A549 (cell line): Measurements from ENCODE around the gene KLF4.

Experiments used
- EP300 ChIP-seq, 2 experiments: fragments of >200 bp; sonication (Bioruptor Twin); formaldehyde crosslinking; IDR thresholded peaks; 2 replicates in 1 of 2; 3 replicates in 1 of 2; pipeline ENCODE4 v1.6.1; 2016 to 2017
- HOXB5 ChIP-seq: fragments of 250-450 bp; sonication (Bioruptor Pico); IDR thresholded peaks from 2 replicates; pipeline ENCODE4 v1.5.0; 2020; ENCODE audit warnings: mild to moderate bottlenecking, moderate library complexity
- JUNB ChIP-seq: fragments of >200 bp; sonication (Bioruptor Twin); formaldehyde crosslinking; IDR thresholded peaks from 2 replicates; pipeline ENCODE4 v1.6.1; 2016
- MYC ChIP-seq: IDR thresholded peaks from 2 replicates; pipeline ENCODE4 v1.6.1; 2012; ENCODE audit warnings: mild to moderate bottlenecking, inconsistent platforms, low read length, improper control_type of control experiment, borderline replicate concordance
- POLR2A ChIP-seq: IDR thresholded peaks from 2 replicates; pipeline ENCODE4 v1.6.1; 2012; ENCODE audit warnings: mild to moderate bottlenecking, low read length
- POLR2AphosphoS2 ChIP-seq: conservative IDR thresholded peaks from 2 replicates; pipeline ENCODE4 v1.6.1; 2012; ENCODE audit warnings: low read length, improper control_type of control experiment, inconsistent platforms
- SMC3 ChIP-seq: fragments of >200 bp; sonication (Bioruptor Twin); formaldehyde crosslinking; IDR thresholded peaks from 3 replicates; pipeline ENCODE4 v1.6.1; 2018; ENCODE audit warnings: inconsistent platforms
- TP53 ChIP-seq: fragments of 250-450 bp; sonication (Bioruptor Pico); IDR thresholded peaks from 2 replicates; pipeline ENCODE4 v1.5.0; 2021; ENCODE audit warnings: mild to moderate bottlenecking, moderate library complexity
- TF ChIP-seq, protein P1 (sequence below): fragments of >200 bp; sonication (Bioruptor Twin); formaldehyde crosslinking; IDR thresholded peaks from 3 replicates; pipeline ENCODE4 v1.5.1; 2016
- TF ChIP-seq, protein P2 (sequence below): IDR thresholded peaks from 2 replicates; pipeline ENCODE4 v1.6.1; 2012; ENCODE audit warnings: low read depth, borderline replicate concordance
- TF ChIP-seq, protein P3 (sequence below): fragments of 200-600 bp; sonication (generic); IDR thresholded peaks from 2 replicates; pipeline ENCODE4 v1.6.1; 2016; ENCODE audit warnings: antibody characterized with exemption, mild to moderate bottlenecking, moderate library complexity

DNA sequence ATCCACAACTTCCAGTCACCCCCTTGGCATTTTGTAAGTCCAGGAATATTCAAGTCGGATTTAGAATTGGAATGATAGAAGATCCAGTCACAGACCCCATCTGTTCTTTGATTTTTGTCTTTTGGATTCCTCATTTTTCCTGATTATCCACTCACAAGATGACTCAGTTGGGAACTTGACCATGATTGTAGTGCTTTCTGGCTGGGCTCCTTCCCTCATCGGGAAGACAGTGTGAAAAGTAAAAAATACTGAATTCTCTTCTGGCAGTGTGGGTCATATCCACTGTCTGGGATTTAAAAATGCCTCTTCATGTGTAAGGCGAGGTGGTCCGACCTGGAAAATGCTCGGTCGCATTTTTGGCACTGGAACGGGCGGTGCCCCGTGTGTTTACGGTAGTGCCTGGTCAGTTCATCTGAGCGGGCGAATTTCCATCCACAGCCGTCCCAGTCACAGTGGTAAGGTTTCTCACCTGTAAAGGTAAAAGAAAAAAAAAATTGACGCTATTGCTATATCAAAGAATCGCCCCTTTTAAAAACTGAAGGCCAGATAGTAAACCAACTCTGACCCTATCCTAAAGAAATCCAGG, 4.0 kb downstream of the KLF4 start:
- no peak for TF ChIP-seq TP53 (CRISPR knock-in tag)
- TF ChIP-seq, protein P1, sequence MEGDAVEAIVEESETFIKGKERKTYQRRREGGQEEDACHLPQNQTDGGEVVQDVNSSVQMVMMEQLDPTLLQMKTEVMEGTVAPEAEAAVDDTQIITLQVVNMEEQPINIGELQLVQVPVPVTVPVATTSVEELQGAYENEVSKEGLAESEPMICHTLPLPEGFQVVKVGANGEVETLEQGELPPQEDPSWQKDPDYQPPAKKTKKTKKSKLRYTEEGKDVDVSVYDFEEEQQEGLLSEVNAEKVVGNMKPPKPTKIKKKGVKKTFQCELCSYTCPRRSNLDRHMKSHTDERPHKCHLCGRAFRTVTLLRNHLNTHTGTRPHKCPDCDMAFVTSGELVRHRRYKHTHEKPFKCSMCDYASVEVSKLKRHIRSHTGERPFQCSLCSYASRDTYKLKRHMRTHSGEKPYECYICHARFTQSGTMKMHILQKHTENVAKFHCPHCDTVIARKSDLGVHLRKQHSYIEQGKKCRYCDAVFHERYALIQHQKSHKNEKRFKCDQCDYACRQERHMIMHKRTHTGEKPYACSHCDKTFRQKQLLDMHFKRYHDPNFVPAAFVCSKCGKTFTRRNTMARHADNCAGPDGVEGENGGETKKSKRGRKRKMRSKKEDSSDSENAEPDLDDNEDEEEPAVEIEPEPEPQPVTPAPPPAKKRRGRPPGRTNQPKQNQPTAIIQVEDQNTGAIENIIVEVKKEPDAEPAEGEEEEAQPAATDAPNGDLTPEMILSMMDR, result no peak
- no peak for TF ChIP-seq POLR2AphosphoS2
- TF ChIP-seq POLR2A, result no peak
- TF ChIP-seq JUNB, result no peak
- no peak for TF ChIP-seq EP300 (IDR thresholded peaks at IDR 0.05)
- no peak for TF ChIP-seq MYC
- TF ChIP-seq, protein P2, sequence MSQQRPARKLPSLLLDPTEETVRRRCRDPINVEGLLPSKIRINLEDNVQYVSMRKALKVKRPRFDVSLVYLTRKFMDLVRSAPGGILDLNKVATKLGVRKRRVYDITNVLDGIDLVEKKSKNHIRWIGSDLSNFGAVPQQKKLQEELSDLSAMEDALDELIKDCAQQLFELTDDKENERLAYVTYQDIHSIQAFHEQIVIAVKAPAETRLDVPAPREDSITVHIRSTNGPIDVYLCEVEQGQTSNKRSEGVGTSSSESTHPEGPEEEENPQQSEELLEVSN, result no peak
- no peak for TF ChIP-seq SMC3
- TF ChIP-seq, protein P3, sequence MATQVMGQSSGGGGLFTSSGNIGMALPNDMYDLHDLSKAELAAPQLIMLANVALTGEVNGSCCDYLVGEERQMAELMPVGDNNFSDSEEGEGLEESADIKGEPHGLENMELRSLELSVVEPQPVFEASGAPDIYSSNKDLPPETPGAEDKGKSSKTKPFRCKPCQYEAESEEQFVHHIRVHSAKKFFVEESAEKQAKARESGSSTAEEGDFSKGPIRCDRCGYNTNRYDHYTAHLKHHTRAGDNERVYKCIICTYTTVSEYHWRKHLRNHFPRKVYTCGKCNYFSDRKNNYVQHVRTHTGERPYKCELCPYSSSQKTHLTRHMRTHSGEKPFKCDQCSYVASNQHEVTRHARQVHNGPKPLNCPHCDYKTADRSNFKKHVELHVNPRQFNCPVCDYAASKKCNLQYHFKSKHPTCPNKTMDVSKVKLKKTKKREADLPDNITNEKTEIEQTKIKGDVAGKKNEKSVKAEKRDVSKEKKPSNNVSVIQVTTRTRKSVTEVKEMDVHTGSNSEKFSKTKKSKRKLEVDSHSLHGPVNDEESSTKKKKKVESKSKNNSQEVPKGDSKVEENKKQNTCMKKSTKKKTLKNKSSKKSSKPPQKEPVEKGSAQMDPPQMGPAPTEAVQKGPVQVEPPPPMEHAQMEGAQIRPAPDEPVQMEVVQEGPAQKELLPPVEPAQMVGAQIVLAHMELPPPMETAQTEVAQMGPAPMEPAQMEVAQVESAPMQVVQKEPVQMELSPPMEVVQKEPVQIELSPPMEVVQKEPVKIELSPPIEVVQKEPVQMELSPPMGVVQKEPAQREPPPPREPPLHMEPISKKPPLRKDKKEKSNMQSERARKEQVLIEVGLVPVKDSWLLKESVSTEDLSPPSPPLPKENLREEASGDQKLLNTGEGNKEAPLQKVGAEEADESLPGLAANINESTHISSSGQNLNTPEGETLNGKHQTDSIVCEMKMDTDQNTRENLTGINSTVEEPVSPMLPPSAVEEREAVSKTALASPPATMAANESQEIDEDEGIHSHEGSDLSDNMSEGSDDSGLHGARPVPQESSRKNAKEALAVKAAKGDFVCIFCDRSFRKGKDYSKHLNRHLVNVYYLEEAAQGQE, result no peak
- TF ChIP-seq HOXB5 (CRISPR knock-in tag), result no peak
